PC-9 (cell line): Measurements from ENCODE around the gene GRIK3. TPM values are rescaled to one million over a fixed set of nuclear protein-coding genes. Genes with fewer than 3 reads are reported as not detected.

Experiments used
- BruUV-seq: library from RNA; stranded (reverse); fragments of 400-500 nt; replicated peaks from 2 replicates; lab custom pipeline; 2021; lab: Mats Ljungman, UMichigan
- CTCF ChIA-PET: fragments of 300-600 bp; sonication (Branson Sonifier 250); formaldehyde crosslinking; loops from one replicate; lab custom pipeline; 2022; ENCODE audit warnings: antibody characterized with exemption; lab: Charles Lee
- POLR2A ChIA-PET: fragments of 300-600 bp; sonication (Branson Sonifier 250); formaldehyde crosslinking; loops from one replicate; lab custom pipeline; 2022; ENCODE audit warnings: antibody characterized with exemption; ENCODE audit not compliant: unreplicated experiment; lab: Charles Lee
- DNase-seq, 2 experiments: peaks; one replicate each; pipeline versions ENCODE4 v3.0.0 to v3.0.0-alpha.2; 2015 to 2022; ENCODE audit warnings: mixed read lengths in 1 of 2
- H2AFZ ChIP-seq: fragments of 200-600 bp; sonication (generic); 2 replicates; pipeline ENCODE4 v1.8.1; 2017; ENCODE audit warnings: antibody characterized with exemption
- H3F3A ChIP-seq: fragments of 200-600 bp; sonication (generic); 2 replicates; pipeline ENCODE4 v1.8.1; 2017; ENCODE audit warnings: antibody characterized with exemption, mild to moderate bottlenecking, low read depth; ENCODE audit not compliant: insufficient read depth
- H3K27ac ChIP-seq: fragments of 200-600 bp; sonication (generic); 2 replicates; pipeline ENCODE4 v1.6.1; 2016; ENCODE audit warnings: mixed run types
- H3K27me3 ChIP-seq: fragments of 200-600 bp; sonication (generic); 2 replicates; pipeline ENCODE4 v1.6.1; 2016; ENCODE audit warnings: low read depth, mixed run types; ENCODE audit not compliant: insufficient read depth
- H3K36me3 ChIP-seq: fragments of 200-600 bp; sonication (generic); 2 replicates; pipeline ENCODE4 v1.6.1; 2016; ENCODE audit warnings: low read depth, mixed run types
- H3K4me1 ChIP-seq: fragments of 200-600 bp; sonication (generic); replicated peaks from 2 replicates; pipeline ENCODE4 v1.6.1; 2016; ENCODE audit warnings: mixed run types; ENCODE audit not compliant: insufficient read depth
- H3K4me2 ChIP-seq: fragments of 200-600 bp; sonication (generic); 2 replicates; pipeline ENCODE4 v1.6.1; 2017; ENCODE audit warnings: mixed run types
- H3K4me3 ChIP-seq: fragments of 200-600 bp; sonication (generic); 2 replicates; pipeline ENCODE4 v1.6.1; 2016; ENCODE audit warnings: mixed run types
- H3K79me2 ChIP-seq: fragments of 200-600 bp; sonication (generic); 2 replicates; pipeline ENCODE4 v1.6.1; 2017; ENCODE audit warnings: low read depth, mixed run types
- H3K9me2 ChIP-seq: fragments of 200-600 bp; sonication (generic); 2 replicates; pipeline ENCODE4 v1.8.1; 2017; ENCODE audit warnings: mild to moderate bottlenecking; ENCODE audit not compliant: insufficient read depth
- H3K9me3 ChIP-seq: fragments of 200-600 bp; sonication (generic); 2 replicates; pipeline ENCODE4 v1.8.1; 2016; ENCODE audit warnings: low read depth; ENCODE audit not compliant: insufficient read depth
- H4K20me1 ChIP-seq: fragments of 200-600 bp; sonication (generic); 2 replicates; pipeline ENCODE4 v1.8.1; 2017; ENCODE audit not compliant: insufficient read depth
- EZH2 ChIP-seq: fragments of 200-600 bp; sonication (generic); IDR thresholded peaks from 2 replicates; pipeline ENCODE4 v1.8.0; 2017; ENCODE audit warnings: antibody characterized with exemption, low read depth
- intact Hi-C: fragments of 100-400 bp; cut with micrococcal nuclease; formaldehyde crosslinking; loops from one replicate; pipeline ENCODE4 v1.10.0; 2022; ENCODE audit not compliant: unreplicated experiment
- total RNA-seq: library from RNA; stranded (reverse); gene quantifications from 2 replicates; pipeline ENCODE4 v1.2.3, GENCODE V29; 2021
- TF ChIP-seq, protein P1 (sequence below): fragments of 200-600 bp; sonication (generic); conservative IDR thresholded peaks from 2 replicates; pipeline ENCODE4 v1.6.1; 2017; ENCODE audit warnings: mixed run types, antibody characterized with exemption, mild to moderate bottlenecking, moderate library complexity

The GRIK3 gene
- total RNA-seq, 1 experiment from 2014 or later: not detected

DNA sequence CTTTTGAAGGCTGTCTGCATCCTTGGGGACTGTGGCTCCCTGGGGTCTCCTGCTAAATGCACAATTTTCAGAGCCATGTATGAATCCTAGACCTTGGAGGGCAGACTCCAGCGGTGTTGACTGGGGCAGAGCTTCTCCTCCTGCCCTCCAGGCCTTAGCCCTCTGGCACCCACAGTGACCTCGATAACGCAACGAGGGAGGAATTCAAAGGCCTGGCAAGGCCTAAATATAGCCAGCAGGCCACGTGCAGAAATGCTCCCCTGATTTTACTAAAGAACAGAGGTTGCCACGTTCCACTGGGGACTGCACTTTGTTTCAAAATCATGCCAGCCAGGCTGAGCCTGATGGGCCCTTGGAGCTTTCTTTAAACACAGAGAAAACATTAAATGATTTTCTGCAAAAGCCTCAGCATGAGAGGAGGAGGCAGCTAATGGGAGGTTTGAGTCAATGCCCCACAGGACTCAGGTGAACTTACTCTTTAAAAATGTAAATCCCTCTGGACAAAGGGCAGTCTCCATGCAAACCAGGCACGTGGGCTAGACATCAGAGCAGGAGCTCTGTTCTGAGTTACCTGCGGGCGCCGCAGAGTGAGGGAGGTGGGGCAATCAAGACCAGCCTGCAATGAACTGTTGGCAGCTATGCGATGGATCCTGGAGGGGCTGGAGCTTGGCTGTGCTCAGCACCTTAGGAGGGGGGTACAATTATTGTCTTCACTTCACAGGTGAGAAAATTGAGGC, 28.0 kb downstream of the GRIK3 start:
- no peak for DNase-seq
- Histone ChIP-seq H3K79me2 (no peaks in the 10 kb centered on the region), H3K9me3 (no peaks in the 10 kb centered on the region), H3K36me3 (no peaks in the 10 kb centered on the region), H3K27me3 (peaks cover 34% of the 10 kb centered on the region), H3K4me1 (no peaks in the 10 kb centered on the region), H3F3A (no peaks in the 10 kb centered on the region), H2AFZ (no peak overlapping the region), H3K4me2 (no peak overlapping the region), H3K4me3 (no peak overlapping the region), H3K27ac (no peak overlapping the region), H3K9me2 (no peaks in the 10 kb centered on the region), H4K20me1 (no peaks in the 10 kb centered on the region)
- no peak for TF ChIP-seq EZH2
- TF ChIP-seq, protein P1, sequence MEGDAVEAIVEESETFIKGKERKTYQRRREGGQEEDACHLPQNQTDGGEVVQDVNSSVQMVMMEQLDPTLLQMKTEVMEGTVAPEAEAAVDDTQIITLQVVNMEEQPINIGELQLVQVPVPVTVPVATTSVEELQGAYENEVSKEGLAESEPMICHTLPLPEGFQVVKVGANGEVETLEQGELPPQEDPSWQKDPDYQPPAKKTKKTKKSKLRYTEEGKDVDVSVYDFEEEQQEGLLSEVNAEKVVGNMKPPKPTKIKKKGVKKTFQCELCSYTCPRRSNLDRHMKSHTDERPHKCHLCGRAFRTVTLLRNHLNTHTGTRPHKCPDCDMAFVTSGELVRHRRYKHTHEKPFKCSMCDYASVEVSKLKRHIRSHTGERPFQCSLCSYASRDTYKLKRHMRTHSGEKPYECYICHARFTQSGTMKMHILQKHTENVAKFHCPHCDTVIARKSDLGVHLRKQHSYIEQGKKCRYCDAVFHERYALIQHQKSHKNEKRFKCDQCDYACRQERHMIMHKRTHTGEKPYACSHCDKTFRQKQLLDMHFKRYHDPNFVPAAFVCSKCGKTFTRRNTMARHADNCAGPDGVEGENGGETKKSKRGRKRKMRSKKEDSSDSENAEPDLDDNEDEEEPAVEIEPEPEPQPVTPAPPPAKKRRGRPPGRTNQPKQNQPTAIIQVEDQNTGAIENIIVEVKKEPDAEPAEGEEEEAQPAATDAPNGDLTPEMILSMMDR: no peak
- intact Hi-C loops: no loop called here
- POLR2A ChIA-PET: no interaction called here
- no TSS peak for BruUV-seq
- CTCF ChIA-PET: no interaction called here

DNA sequence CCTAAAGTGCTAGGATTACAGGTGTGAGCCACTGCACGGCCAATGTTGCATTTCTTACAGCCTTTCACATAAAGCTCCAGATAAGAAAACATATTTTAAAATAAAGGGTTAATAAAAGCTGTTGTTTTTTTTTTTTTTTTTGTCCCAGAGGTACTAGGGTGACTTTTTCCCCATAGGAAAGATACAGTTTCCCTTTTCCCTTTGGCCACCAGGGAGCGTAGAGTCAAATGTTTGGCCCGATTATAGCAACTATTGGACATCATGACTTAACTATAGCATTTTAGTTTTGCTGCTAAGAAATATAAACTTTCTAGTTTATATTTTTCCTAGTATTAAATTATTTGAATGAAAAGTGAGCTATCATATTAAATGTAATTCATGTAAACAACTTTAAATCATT, 31.4 kb downstream of the GRIK3 start:
- H3K9me3 ChIP-seq: no peaks in the 10 kb centered on the region
- POLR2A ChIA-PET: no interaction called here
- no peaks in the 10 kb centered on the region for H3K79me2 ChIP-seq
- no peaks in the 10 kb centered on the region for H3F3A ChIP-seq
- no peak overlapping the region for H3K27ac ChIP-seq
- no peaks in the 10 kb centered on the region for H3K9me2 ChIP-seq
- H4K20me1 ChIP-seq: no peaks in the 10 kb centered on the region
- peaks cover 45% of the 10 kb centered on the region; the same call in 1 of the 2 replicates for H3K27me3 ChIP-seq
- H2AFZ ChIP-seq: no peak overlapping the region
- no peaks in the 10 kb centered on the region for H3K4me1 ChIP-seq
- no TSS peak for BruUV-seq
- no peak overlapping the region for H3K4me2 ChIP-seq
- no peak for DNase-seq
- H3K36me3 ChIP-seq: no peaks in the 10 kb centered on the region
- CTCF ChIA-PET: interaction anchor here (0.6 kb wide), 1 partner anchor 431 kb away, joined by 6 read pairs; no protein-coding TSS in a partner anchor
- intact Hi-C loops: no loop called here
- H3K4me3 ChIP-seq: no peak overlapping the region
- TF ChIP-seq, protein P1: 0 out of 2 replicates have a peak, but pooled peaks have one; percentile 25
- no peak for TF ChIP-seq EZH2

DNA sequence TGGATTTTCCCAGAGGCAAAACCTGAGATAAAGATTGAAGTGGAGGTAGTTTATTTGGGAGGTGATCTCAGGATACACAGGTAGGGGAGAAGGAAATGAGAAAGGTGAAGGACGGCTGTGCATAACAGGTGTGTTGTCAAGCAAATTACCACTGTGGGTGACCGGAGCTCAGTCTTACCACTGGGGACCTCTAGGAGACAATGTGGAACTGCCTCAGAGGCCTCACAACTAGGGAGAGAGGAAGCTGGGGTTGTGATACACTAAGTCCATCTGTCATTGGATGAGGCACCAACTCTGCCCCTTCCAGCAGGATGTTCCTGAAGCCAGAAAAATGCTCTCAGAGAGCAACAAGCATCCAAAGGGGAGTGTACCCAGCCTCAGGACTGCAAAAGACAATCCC, 32.6 kb downstream of the GRIK3 start:
- intact Hi-C loops: no loop called here
- Histone ChIP-seq H2AFZ (no peak overlapping the region), H3K36me3 (no peaks in the 10 kb centered on the region), H3K9me2 (no peaks in the 10 kb centered on the region), H3K4me1 (no peaks in the 10 kb centered on the region), H3K27me3 (peaks cover 49% of the 10 kb centered on the region; the same call in 1 of the 2 replicates), H3F3A (no peaks in the 10 kb centered on the region), H4K20me1 (no peaks in the 10 kb centered on the region), H3K27ac (no peak overlapping the region), H3K4me2 (no peak overlapping the region), H3K4me3 (no peak overlapping the region), H3K9me3 (no peaks in the 10 kb centered on the region), H3K79me2 (no peaks in the 10 kb centered on the region)
- no peak for TF ChIP-seq EZH2
- TF ChIP-seq, protein P1: no peak
- CTCF ChIA-PET: no interaction called here
- POLR2A ChIA-PET: no interaction called here
- no peak for DNase-seq
- BruUV-seq: no TSS peak
